H1 (cell line): ENCODE results near the gene TBC1D24. TPM values are rescaled to one million over a fixed set of nuclear protein-coding genes. Genes with fewer than 3 reads are reported as not detected.

Source experiments
- ATF2 ChIP-seq: IDR thresholded peaks from 2 replicates; pipeline ENCODE4 v1.6.1; 2012; ENCODE audit warnings: low read length, inconsistent platforms
- BCL11A ChIP-seq, 2 experiments: IDR thresholded peaks; one replicate each; pipeline ENCODE4 v1.6.1; 2011; ENCODE audit warnings: low read depth in 2 of 2, low read length in 2 of 2, mild to moderate bottlenecking in 2 of 2
- CTBP2 ChIP-seq: IDR thresholded peaks from 2 replicates; pipeline ENCODE4 v1.7.0; 2011; ENCODE audit warnings: borderline replicate concordance, mild to moderate bottlenecking, moderate library complexity, mixed read lengths, low read length; ENCODE audit not compliant: insufficient read depth, insufficient read length
- NRF1 ChIP-seq: IDR thresholded peaks from 2 replicates; pipeline ENCODE4 v1.6.1; 2011; ENCODE audit warnings: mild to moderate bottlenecking, low read depth, low read length, improper control_type of control experiment
- RNF2 ChIP-seq: fragments of 200-900, 300-1000 bp; sonication (generic); IDR thresholded peaks from 2 replicates; pipeline ENCODE4 v1.7.1; 2016; ENCODE audit warnings: borderline replicate concordance, low read depth, mild to moderate bottlenecking, antibody characterized with exemption, low read length; ENCODE audit not compliant: poor library complexity, severe bottlenecking; ENCODE audit errors: missing control alignments
- SAP30 ChIP-seq: fragments of 300-600 bp; sonication (generic); IDR thresholded peaks from 2 replicates; pipeline ENCODE4 v1.7.1; 2012; ENCODE audit warnings: low read length, moderate library complexity, mild to moderate bottlenecking, inconsistent platforms; ENCODE audit not compliant: insufficient read depth, insufficient replicate concordance
- polyA plus RNA-seq, 7 experiments: library from polyadenylated mRNA; depleted of rRNA in 3 of 7; stranded (reverse) in 5 of 7; unstranded in 2 of 7; fragments of >200 nt in 5 of 7; fragments of 200-250 nt in 2 of 7; gene quantifications; 1 replicate in 5 of 7; 2 replicates in 1 of 7; 4 replicates in 1 of 7; pipeline versions ENCODE4 v1.2.1 to v1.2.3, GENCODE V29; 2011 to 2013; ENCODE audit warnings: missing spikeins in 2 of 7, mixed read lengths in 2 of 7
- total RNA-seq: library from RNA; stranded (reverse); fragmentation: NEBNext Ultra II Directional; extraction: Animal tissue kit (Norgen Biotek cat#: 25700); gene quantifications from 2 replicates; pipeline ENCODE4 v1.2.1, GENCODE V29; 2021
- TF ChIP-seq, protein P1 (sequence below), 3 experiments: IDR thresholded peaks; 1 replicate in 2 of 3; 2 replicates in 1 of 3; pipeline versions ENCODE4 v1.5.1 to v1.6.1; 2011; ENCODE audit warnings: low read length in 3 of 3, mild to moderate bottlenecking in 3 of 3, inconsistent platforms in 2 of 3, low read depth in 1 of 3, moderate library complexity in 1 of 3; ENCODE audit not compliant: insufficient read depth in 1 of 3; ENCODE audit errors: control extremely low read depth in 1 of 3

TBC1D24 gene
- total and polyA plus RNA-seq, 2 of the 8 experiments (the other 6 are each of a cell fraction or from before 2014, with no cell fraction given) = 8.7 to 21.5 TPM

DNA sequence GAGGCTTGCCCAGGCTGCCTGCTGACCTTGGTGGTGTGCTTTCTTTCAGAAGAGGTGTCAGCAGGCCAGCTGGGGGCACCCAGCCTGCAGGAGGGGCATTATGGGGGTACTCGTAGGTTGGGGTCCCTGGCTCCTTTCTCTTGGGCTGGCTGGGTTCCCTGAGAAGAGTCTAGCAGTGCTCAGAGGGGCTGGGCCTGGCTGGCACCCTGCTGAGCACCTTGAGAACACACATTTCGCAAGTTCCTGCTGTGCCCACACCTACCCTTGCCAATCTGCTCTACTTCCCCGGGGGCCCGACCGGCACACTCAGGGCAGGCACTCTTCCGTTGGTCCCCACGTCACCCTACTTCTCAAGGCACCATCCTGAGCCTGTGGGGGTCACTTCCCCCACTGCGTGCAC, 51.2 kb downstream of the TBC1D24 start (continued):
- TF ChIP-seq, protein P1, sequence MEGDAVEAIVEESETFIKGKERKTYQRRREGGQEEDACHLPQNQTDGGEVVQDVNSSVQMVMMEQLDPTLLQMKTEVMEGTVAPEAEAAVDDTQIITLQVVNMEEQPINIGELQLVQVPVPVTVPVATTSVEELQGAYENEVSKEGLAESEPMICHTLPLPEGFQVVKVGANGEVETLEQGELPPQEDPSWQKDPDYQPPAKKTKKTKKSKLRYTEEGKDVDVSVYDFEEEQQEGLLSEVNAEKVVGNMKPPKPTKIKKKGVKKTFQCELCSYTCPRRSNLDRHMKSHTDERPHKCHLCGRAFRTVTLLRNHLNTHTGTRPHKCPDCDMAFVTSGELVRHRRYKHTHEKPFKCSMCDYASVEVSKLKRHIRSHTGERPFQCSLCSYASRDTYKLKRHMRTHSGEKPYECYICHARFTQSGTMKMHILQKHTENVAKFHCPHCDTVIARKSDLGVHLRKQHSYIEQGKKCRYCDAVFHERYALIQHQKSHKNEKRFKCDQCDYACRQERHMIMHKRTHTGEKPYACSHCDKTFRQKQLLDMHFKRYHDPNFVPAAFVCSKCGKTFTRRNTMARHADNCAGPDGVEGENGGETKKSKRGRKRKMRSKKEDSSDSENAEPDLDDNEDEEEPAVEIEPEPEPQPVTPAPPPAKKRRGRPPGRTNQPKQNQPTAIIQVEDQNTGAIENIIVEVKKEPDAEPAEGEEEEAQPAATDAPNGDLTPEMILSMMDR (IDR thresholded peaks at IDR 0.05; ENCODE audit: control extremely low read depth in 1 of 3, insufficient read depth in 1 of 3, low read depth in 1 of 3, low read length in 3 of 3) = no peak
- no peak for TF ChIP-seq NRF1
- TF ChIP-seq BCL11A (IDR thresholded peaks at IDR 0.05; ENCODE audit: low read depth in 2 of 2, low read length in 2 of 2) = no peak
- TF ChIP-seq SAP30 = no peak
- TF ChIP-seq ATF2 = no peak
- no peak for TF ChIP-seq CTBP2
- no peak for TF ChIP-seq RNF2
- TF ChIP-seq, all 59 proteins: peak for 0
